ENCODE results near the gene PHF20.
"Not testable (repeated sequence)": the region's sequence is repeated elsewhere in the genome, so short reads cannot be mapped to it uniquely, and the experiment has no call there.

PHF20 gene

DNA sequence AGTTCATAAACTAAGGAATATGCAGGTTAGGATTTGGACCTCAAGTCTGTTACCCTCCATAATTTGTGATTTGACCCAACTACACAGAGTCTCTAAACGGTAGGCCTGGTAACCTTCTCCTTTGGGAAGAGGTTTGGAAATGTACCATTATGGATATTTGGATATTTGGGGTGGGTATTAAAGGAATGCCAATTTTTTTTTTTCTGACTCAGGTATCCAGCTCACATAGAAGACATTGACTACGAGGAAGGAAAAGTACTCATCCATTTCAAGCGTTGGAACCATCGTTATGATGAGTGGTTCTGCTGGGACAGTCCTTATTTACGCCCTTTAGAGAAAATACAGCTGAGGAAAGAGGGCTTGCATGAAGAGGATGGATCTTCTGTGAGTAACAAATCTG is 70.5 kb downstream of the PHF20 start:
- DNase-seq = no peak

DNA sequence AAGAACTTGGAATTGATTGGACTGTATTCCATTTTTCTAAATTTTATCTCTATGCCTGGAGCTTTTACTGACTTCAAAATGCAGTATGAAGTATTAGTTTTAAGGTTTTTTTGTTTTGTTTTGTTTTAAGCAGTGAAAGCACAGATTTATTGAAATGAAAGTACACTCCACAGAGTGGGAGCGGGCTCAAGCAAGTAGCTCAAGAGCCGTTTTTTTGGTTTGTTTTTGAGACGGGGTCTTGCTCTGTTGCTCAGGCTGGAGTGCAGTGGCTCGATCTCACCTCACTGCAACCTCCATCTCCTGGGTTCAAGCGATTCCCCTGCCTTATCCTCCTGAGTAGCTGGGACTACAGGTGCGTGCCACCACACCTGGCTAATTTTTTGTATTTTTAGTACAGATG is 72.1 kb downstream of the PHF20 start:
- DNase-seq = not testable (repeated sequence)

DNA sequence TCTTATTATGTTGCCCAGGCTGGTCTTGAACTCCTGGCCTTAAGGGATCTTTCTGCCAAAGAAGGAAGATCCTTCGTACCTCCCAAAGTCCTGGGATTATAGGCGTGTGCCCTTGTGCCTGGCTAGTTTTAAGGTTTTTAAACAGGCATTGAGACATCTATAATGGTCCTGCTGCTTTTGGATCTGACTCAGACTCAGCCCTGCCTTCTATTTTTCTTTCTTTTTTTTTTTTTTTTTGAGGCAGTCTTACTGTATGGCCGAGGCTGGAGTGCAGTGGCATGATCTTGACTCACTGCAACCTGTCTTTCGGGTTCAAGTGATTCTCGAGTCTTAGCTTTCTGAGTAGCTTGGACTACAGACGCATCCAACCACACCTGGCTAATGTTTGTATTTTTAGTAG is 73.7 kb downstream of the PHF20 start:
- no peak for DNase-seq

DNA sequence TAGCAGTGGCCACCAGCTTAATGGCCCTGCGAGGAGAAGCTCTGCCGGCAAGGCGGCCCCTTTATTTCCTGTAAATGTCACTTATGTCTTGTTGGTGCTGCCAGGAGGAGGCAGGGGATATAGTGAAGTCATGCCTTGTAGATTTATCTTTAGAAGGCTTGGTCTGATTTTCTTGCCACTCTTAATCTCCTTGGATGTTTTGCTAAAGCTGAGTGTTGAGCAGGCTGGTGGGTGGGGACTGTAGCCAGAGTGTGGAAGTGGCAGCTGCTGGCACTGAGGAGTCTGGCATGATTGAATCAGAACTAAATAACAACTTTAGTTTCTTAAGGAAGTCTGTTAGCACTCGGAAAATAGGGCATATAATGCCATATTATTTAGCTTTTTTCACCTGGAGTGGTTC is 77.9 kb downstream of the PHF20 start:
- no peak for DNase-seq

DNA sequence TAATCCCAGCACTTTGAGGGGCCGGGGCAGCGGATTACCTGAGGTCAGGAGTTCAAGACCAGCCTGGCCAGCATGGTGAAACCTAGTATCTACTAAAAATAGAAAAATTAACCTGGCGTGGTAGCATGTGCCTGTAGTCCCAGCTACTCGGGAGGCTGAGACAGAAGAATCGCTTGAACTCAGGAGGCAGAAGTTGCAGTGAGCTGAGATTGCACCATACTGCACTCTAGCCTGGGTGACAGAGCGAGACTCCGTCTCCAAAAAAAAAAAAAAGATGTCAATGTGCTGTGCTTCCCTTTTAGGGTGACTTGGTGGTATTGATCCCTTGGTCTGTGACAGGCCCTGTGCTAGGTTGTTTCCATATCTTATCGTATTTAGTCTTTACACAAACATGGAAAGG is 79.8 kb downstream of the PHF20 start:
- not testable (repeated sequence) for DNase-seq

DNA sequence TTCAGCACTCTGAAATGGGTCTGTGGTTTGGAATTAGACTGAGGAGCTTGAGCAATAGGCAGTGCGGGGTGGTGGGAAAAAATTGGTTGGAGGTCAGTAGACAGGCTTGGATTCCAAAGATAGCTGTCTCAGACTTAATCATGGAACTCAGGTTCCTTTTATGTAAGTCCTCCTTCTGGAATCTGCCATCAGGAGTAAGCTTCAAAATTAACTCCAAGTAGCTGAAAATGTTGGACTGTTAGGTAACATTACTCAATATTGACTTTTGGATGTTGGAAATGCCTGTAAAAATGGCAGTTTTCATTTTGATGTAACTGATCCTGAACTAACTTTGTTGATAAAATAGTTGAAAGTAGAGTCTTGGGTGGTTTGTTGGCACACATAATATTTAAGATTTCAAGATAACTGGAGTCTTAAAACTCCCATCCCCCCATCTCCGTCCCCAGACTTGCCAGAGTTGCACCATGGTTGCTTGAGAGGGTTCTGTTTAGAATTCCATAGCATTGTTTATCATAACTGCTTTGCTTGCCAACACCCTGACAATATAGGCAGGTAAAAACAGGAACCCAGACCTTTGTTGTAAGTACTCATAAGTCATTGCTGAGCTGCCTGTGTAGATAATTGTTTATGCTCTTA is 83.0 kb downstream of the PHF20 start:
- DNase-seq = no peak

DNA sequence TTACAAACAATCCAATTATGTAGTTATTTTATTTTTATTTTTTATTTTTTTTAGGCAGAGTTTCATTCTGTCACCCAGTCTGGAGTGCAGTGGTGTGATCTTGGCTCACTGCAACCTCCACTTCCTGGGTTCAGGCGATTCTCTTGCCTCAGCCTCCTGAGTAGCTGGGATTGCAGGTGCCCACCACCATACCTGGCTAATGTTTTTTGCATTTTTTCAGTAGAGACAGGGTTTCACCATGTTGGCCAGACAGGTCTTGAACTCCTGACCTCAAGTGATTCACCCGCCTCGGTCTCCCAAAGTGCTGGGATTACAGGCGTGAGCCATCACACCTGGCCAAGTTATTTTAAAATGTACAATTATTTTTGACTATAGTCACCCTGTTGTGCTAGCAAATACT is 83.8 kb downstream of the PHF20 start:
- not testable (repeated sequence) for DNase-seq

DNA sequence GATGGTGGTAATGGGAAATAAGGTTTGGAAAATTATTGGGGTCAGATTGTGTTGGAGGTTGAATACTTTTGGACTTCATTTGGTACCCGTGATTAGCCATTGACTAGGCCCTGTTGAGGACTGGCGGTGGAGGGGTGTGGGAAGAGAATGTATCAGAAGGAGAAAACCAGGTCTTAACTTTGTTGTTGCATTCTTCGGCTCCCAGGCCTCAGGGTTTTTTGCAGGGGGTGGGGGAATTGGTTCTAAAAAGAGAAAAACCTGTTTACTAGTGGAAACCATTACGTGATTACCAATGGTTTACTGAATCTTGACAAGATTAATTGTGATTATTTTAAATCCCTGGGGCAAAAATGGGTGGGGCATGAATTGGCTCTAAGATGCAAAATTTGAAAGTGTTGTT is 85.1 kb downstream of the PHF20 start:
- no peak for DNase-seq

DNA sequence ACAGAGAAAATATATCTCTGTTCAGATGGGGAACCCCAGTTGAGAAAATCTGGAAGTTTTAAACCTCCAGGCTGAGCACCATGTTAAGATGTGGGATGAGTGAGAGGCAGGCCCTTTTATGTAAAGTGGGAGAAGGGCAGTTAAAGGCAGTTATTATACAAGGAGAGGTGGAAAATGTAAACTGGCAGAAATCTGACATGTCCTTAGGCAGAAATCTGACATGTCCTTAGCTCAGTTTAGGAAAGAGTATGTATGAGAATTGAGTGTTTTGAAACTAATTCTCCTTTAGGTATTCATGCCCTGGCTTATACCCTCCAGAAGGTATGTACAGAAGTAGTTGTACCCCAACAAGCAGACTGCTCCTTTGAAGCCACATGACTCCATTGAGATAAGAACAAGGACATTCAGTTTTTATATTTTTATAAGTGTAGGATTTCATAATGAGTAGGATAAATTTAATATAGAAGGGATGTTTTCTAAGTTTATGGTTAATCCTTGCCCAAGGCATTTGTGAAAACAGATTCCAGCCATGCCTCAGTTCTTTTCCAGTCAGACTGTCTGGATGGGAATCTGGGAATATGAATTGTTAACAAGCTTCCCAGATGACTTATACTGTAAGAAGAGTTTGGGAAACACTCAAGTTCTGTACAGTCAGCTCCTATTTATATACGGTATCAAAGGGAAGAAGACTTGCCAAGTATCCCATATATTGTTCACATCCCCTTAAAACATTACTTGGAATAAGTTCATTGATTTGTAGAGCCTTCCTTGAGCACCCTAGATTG is 94.8 kb downstream of the PHF20 start:
- no peak for DNase-seq

DNA sequence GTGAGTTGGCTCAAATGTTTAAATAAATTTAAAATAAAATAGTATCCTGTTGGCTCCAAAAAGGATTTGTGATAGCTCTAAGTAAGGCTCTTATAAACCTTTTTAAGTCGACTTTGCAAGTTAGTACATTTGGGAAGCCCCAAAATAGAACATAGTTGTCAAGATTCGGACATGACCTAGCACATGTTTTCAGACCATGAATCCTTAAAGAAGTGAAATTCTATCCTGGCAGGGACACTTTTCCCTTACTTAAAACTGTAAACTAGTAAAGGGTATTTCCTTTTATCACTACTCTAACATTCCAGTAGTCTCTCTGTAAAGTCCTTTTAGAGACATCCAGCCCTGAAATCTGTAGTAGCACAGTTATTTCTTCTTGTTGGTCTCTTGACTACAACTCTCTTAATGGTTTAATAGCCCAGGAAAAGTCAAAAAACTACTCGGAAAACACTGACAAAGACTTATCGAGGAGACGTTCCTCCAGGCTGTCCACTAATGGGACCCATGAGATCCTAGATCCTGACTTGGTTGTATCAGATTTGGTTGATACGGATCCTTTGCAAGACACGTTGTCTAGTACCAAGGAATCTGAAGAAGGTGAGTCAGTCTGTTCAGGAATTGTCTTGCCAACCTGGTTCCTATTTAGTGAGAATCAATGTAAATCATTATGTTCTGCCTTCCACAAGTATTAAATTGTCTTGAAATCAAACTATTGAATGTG is 98.9 kb downstream of the PHF20 start:
- DNase-seq = no peak

DNA sequence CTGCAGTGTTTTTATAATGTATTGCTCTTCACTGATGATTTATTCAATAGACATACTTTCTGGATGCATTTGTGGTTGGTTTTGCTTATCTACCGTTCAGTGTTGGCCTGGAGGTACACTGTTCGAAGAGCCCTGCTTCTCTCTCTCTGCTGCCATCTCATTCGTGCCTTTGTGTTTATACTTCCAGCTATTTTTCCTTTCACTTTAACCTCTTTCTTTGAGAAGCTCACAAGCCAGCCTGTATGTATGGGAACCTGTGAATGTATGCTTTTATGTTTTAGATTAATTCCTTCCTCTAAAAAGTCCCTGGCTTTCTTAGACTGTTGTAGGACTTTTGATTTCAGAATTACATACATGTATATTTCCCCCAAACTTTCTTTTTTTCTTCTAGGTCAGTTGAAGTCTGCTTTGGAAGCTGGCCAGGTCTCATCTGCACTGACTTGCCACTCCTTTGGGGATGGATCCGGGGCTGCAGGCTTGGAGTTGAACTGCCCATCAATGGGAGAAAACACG is 99.5 kb downstream of the PHF20 start:
- no peak for DNase-seq

DNA sequence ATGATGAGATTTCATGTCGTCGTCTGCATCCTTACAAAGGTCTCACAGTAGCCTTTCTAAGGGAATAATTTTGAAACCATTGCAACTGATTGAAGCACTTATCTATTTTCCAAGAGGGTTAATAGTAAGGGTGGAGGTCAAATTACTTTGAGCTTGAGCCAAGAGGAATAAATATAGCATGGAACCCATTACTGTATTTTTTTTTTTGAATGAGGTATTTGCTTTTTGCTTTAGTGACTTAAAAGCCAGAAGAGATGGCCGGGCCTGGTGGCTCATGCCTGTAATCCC is 104.2 kb downstream of the PHF20 start:
- DNase-seq = no peak

DNA sequence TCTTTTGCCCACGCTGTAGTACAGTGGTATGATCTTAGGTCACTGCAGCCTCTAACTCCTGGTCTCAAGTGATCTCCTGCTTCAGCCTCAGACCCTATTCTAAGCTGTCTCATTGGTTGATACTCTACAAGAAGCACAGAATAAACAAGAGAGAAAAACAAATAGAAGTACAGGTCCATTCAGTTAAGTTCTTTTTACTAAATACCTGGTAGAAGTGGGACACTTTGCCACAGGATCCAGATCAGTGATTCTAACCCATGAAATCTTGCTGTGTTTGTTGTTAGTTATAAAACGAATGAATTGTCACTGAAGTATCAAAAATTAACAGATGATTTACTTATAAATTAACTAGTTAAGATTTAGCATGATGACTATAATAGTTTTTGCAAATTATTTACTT is 105.8 kb downstream of the PHF20 start:
- DNase-seq = no peak

DNA sequence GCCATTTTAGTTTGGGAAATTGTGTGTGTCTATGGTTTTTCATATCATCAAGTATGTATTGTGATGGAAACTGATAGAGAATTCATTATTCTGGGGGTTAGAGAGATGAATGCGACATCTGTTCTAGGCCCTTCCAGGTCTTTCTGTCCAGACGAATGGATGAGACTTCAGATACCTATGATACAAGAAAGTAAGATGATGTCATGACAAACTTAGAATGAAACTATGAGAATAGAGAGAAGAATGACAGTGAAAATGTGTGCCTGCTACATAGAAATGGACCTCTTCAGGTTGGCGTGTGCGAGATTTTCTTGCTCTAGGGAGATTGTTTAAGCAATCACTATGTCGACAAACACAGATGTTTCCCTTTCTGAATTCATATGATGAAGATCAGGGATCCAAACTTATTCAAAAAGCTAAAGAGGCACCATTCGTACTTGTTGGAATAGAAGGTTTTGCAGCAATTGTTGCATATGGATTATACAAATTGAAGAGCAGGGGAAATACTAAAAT is 106.4 kb downstream of the PHF20 start:
- no peak for DNase-seq

DNA sequence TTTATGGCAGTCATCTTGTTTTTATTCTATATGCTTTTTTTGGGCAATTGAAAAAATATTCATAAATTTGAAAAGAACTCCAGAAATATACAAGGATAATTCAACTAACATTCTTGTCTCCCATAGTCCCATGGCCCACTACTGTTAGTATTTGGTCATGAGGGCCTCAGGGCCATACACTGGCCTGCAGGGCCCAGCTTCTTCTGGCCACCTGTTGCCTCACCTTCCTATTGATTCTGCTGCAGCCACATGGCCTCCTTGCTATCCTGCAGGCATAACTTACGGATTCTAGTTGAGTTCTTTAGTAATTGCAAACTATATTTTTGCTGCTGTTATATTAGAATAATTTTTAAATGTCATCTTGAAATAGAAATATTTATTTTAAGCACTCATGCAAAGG is 109.9 kb downstream of the PHF20 start:
- no peak for DNase-seq

DNA sequence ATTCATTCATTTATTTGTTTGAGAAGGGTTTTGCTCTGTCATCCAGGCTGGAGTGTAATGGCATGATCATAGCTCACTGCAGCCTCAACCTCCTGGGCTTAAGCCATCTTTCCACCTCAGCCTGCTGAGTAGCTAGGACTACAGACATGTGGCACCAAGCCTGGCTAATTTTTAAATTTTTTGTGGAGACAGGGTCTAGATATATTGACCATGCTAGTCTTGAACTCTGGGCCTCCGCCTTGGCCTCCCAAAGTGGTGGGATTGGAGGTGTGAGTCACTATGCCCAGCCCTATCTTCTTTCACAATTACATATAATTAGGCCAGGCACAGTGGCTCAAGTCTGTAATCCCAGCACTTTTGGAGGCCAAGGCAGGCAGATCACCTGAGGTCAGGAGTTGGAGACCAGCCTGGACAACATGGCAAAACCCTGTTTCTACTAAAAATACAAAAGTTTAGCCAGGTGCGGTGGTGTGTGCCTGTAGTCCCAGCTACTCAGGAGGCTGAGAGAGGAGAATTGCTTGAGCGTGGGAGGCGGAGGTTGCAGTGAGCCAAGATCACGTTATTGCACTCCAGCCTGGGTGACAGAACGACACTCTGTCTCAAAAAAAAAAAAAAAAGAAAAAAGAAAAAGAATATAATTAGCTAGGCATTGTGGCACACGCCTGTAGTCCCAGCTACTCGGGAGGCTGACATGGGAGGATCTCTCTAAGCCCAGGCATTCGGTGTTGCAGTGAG is 110.8 kb downstream of the PHF20 start:
- DNase-seq = not testable (repeated sequence)

DNA sequence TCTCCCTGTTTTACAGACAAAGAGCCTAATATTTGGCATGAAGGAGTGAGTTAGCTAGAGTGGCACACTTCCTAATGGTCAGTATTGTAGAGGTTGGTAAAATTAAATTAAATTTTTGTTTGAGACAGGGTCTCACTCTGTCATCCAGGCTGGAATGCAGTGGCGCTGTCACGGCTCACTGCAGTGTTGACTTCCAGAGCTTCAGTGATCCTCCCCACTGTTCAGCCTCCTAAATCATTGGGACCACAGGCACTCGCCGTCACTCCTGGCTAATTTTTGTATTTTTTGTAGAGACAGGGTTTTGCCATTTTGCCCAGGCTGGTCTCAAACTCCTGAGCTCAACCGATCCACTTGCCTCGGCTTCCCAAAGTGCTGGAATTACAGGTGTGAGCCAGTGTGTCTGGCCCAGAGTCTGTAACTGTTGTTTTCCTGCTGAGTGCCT is 111.5 kb downstream of the PHF20 start:
- DNase-seq = no peak

DNA sequence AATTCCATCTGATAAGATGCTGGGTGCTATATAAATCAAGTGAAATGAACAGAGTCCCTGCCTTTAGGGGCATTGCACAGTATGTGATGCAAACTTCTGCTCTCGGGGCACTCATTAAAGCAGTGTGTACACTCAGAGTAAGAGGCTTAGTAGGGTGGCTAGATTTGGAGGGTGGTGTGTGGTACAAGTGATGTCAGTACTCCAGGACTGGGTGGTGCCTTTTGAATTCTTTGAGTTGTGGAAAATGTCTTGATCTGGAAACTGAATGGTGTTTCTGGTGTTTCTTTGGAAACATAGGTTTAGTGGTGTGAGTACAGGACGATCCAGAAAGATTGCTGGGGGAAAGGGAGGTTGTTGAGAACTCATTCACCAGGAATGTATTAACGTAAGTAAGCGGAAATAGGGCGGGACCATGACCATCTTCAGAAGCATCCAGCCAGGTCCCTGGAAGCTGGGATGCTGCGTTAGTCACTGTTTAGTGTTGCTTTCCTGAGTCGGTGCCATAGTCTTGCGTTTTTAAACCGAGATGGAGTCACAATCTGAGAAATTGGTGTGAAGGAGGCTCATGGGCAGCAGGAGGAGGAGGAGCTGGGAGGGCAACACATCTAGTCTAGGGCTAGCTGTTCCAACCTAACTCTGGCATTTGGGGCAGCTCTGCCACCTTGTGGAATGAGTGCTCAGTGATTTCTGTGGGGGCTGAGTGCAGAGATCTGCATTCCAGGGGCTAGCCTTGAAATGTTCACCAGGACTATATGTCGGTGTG is 112.1 kb downstream of the PHF20 start:
- no peak for DNase-seq

DNA sequence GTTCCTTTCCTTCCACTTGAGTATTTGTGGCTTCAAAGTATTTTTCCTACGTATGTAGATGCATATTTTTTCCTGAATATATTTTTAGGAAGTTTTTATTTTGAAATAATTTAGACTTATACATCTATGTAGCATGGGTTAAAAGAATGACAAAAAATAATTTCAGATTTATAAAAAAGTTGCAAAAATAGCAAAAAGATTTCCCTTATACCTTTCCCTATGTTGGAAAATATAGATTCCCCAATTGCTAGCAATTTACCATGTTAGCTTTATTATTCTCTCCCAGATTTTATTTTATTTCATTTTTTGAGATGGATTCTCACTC is 112.7 kb downstream of the PHF20 start:
- no peak for DNase-seq

DNA sequence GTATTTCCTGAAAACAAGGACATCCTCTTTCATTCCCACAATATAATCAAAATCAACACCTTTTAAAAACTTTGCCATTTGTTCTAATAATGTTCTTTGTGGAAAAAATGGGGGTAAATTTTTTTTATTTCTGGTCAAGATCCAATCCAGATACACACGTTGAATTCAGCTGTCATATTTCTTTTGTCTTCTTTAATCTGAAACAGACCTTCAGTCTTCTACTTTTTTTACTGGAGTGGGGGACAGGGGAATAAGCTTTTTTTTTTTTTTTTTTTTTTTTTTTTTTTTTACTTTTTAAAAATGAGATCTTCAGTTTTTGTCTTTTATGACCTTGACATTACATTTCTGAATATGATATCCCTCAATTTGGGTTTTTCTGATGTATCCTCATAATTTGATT is 113.4 kb downstream of the PHF20 start:
- no peak for DNase-seq

DNA sequence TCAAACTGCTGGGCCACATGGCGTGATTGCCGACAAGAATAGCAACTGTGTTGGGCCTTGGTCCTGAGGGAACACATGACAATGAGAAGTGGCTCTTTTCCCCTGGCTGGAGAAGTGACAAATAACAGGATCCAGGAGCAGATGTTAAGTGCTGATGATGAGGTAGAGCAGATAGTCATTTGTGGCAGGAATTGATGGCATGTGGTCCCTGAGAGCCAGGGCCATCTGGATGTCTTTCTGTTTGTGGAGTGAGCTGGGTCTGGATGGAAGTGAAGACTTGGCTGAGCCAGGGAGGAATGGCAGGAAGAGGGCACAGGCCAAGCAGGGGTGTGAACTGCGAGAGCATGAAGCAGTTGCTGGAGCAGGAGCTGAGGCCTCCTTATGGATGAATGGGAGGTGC is 114.7 kb downstream of the PHF20 start:
- DNase-seq = no peak

DNA sequence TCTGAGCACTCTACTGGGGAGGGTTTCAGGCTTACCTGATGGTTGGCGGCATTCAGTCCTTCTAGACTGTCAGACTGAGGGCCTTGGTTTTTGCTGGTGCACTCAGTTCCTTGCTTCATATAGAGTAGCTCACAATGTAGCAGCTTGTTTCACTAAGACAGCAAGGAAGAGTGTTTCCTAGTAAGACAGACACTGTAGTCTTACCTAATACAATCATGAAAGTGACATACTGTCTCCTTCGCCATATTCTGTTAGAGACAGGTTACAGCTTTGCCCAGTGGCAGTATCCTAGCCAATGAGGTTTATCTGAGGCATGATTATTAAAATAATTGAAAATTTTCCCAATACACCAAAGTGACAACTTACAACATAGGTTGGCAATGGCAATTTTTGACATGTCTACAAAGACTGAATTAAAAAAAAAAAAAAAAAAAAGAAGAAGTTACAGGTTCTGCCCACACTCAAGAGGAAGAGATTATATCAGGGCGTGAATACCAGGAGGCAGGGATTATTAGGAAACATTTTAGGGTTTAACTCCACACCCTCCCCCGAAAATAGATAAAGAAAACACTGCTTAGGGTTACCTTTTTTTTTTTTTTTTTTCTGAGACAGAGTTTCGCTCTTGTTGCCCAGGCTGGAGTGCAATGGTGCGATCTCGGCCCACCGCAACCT is 115.7 kb downstream of the PHF20 start:
- no peak for DNase-seq

Measured in NCI-H187 treated with DMSO at 0.1 percent for 48 hours (cell line).